Right lobe of liver (tissue), 6 donors: ENCODE results near the gene GTPBP10. TPM values are rescaled to one million over a fixed set of nuclear protein-coding genes. Genes with fewer than 3 reads are reported as not detected.

Source experiments
- ATAC-seq, 4 donors: fragments of 200-7000 bp; cut with Tn5 transposase; one replicate each; pipeline ENCODE4 v1.9.1; 2020; ENCODE audit warnings: mild to moderate bottlenecking in 4 of 4, moderate library complexity in 4 of 4
- DNase-seq, 3 donors: peaks; one replicate each; pipeline ENCODE4 v3.0.0-alpha.2; 2020
- H3K27ac ChIP-seq, 3 donors: fragments of 200-600 bp; one replicate each; pipeline ENCODE4 v1.8.0; 2022
- H3K27me3 ChIP-seq, 2 donors: fragments of 200-600 bp; one replicate each; pipeline ENCODE4 v1.8.0; 2022
- H3K36me3 ChIP-seq, 4 donors: fragments of 200-600 bp; sonication (generic) in 1 of 4; one replicate each; pipeline versions ENCODE4 v1.5.1 to v1.8.0; 2017 to 2022; ENCODE audit warnings: control low read depth in 1 of 4
- H3K4me1 ChIP-seq, 4 donors: fragments of 200-600 bp; sonication (generic) in 1 of 4; one replicate each; pipeline versions ENCODE4 v1.5.1 to v1.8.0; 2017 to 2022; ENCODE audit warnings: control low read depth in 1 of 4
- H3K4me3 ChIP-seq, 3 donors: fragments of 200-600 bp; one replicate each; pipeline ENCODE4 v1.8.0; 2022
- H3K9me3 ChIP-seq, 4 donors: fragments of 200-600 bp; sonication (generic) in 1 of 4; one replicate each; pipeline versions ENCODE4 v1.5.1 to v1.8.0; 2017 to 2022; ENCODE audit warnings: control low read depth in 1 of 4
- CTCF ChIP-seq, 4 donors: fragments of 200-600 bp in 3 of 4; fragments of 450-650 bp in 1 of 4; IDR thresholded peaks; one replicate each; pipeline versions ENCODE4 v1.5.1 to v1.8.0; 2016 to 2022; ENCODE audit warnings: antibody characterized with exemption in 4 of 4, mild to moderate bottlenecking in 2 of 4
- POLR2A ChIP-seq: fragments of 450-650 bp; IDR thresholded peaks from one replicate; pipeline ENCODE4 v1.6.1; 2017; ENCODE audit warnings: antibody characterized with exemption, mild to moderate bottlenecking
- WGBS: methylation state at CpG from one replicate; pipeline ENCODE4 v1.1.6; 2018; ENCODE audit warnings: low coverage, low lambda C conversion rate; ENCODE audit not compliant: insufficient coverage; ENCODE audit errors: missing lambda C conversion rate; 5-methylcytosine and 5-hydroxymethylcytosine counted together
- intact Hi-C, 2 donors: fragments of 100-400 bp; cut with DNase I; formaldehyde crosslinking; loops; one replicate each; pipeline versions ENCODE4 v1.11.2 to v1.14.1; 2022
- total RNA-seq, 6 experiments: library from RNA; depleted of rRNA in 2 of 6; stranded (reverse); fragments of >200 nt in 2 of 6; fragmentation: NEBNext Ultra II Directional in 3 of 6; extraction: Animal tissue kit (Norgen Biotek cat#: 25700) in 3 of 6; gene quantifications; one replicate each; pipeline versions ENCODE4 v1.1.0 to v1.2.4, GENCODE V29; 2016 to 2023
- donor health status: DM: no; HTN: yes; CAD: no.
- donor health status: DM: no; HTN: no; CAD: no.
- donor health status: DM: no; HTN: no; CAD: no.
- donor health status: DM: no; HTN: yes; CAD: no.
- donor health status: DM: no; HTN: yes; CAD: no.

GTPBP10 gene
- total RNA-seq, 6 experiments from 2014 or later, result 16.1 to 21.8 (median 18.7) TPM

GRCh38 chr7:90433221-90433620 is 86.7 kb downstream of the GTPBP10 start:
- H3K4me1 ChIP-seq, result no peaks in the 10 kb centered on the region
- no peak for TF ChIP-seq CTCF (IDR thresholded peaks at IDR 0.05)
- no peak for TF ChIP-seq POLR2A
- ATAC-seq (no peak), DNase-seq (no peak)
- no peak overlapping the region for H3K4me3 ChIP-seq
- intact Hi-C loops, result no loop called here
- WGBS, result 90% methylated on average over 2 of the region's 3 CpGs
- H3K27ac ChIP-seq, result no peak overlapping the region
- H3K9me3 ChIP-seq, result no peaks in the 10 kb centered on the region
- no peaks in the 10 kb centered on the region for H3K36me3 ChIP-seq
- H3K27me3 ChIP-seq, result no peaks in the 10 kb centered on the region

Other genes with a start within 250 kb of the GTPBP10 start
- gene STEAP1, start 192.2 kb upstream of the GTPBP10 start, total RNA-seq, result 10 to 100 TPM in 5 of 6 experiments, 1 to 10 TPM in 1; 5.0 to 60.4 (median 37.1) TPM
- 1 to 10 TPM; 1.5 to 9.8 (median 5.3) TPM for gene STEAP2, start 135.0 kb upstream of the GTPBP10 start, total RNA-seq
- 1 to 10 TPM; 1.7 to 8.2 (median 3.8) TPM for gene CFAP69, start 101.5 kb upstream of the GTPBP10 start, total RNA-seq
- not detected for gene FAM237B, start 25.4 kb upstream of the GTPBP10 start, total RNA-seq
- 10 to 100 TPM; 33.5 to 62.9 (median 45.9) TPM for gene CLDN12, start 56.7 kb downstream of the GTPBP10 start, total RNA-seq
- not detected for gene PTTG1IP2, start 122.9 kb downstream of the GTPBP10 start, total RNA-seq
- 10 to 100 TPM; 12.6 to 28.7 (median 17.9) TPM for gene CDK14, start 249.6 kb downstream of the GTPBP10 start, total RNA-seq